Activated T-helper 1 cell treated with Interleukin-2 at 50 U/mL for 16 hours (primary cell): ENCODE results near the gene CDK6.

Experiments
- DNase-seq: peaks from one replicate; pipeline ENCODE4 v3.0.0-alpha.2; 2020; ENCODE audit warnings: low read depth

Gene CDK6

DNA sequence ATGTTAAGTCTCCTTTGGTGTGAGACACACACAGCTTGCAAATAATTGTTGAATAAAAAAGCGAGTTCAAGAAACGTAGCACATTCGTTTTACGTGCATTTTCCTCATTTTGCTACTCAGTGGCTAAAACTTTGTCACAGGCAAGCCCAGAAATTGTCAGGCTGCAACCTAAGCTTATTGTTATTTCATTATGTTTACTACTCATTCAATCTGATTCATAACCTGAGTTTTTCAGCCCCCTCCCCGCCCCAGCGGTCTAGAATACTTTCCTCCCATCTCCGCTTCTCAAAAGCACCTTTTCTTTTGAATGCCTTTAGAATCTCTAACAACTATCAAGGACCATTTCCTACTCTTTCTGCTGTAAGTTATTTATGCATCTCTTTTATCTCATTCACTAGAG lies 247.3 kb downstream of the CDK6 start:
- no peak for DNase-seq

DNA sequence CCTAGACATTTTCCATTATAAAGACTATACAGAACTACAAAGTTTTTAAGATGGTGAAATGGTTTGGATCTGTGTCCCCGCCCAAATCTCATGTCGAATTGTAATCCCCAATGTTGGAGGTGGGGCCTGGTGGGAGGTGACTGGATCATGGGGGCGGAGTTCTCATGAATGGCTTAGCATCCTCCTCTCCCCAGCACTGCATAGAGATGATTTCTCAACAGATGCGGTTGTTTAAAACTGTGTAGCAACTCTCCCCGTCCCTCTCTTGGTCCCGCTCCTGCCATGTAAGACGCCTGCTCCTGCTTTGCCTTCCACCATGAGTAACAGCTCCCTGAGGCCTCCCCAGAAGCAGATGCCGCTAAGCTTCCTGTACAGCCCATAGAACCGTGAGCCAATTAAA lies 247.8 kb downstream of the CDK6 start:
- no peak for DNase-seq

DNA sequence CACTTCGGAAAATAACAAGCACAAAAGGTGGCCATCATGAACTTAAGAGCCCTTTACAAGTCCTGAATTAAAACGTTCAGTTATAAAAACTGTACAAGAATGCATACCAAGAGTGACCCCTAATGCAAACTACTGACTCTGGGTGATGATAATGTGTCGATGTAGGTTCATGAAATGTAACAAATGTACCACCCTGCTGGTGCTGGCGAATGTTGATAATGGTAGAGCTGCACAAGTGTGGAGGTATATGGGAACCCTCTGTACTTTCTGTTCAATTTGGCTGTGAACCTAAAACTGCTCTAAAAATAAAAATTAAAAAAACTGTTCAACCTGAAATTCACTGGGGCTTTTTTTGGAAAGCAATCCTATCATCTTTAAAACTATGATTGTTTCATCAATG lies 249.5 kb downstream of the CDK6 start:
- DNase-seq, result no peak

DNA sequence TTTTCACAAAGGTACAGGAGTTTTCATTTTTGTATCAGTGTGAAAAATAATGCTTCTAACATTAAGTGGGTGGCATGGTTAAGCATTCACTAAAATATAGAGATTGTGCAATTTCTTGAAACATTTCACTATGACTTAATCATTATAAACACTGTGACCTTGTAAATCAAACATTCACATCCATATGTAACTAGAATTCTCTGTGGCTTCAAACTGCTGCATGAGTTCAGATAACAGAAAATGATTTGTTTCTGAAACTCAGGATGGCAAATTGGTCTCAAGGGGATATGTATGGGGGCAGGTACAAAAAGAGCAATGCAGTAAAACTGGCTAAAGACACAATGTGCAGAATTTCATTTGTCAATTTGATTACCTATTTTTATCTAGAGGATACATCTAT lies 250.0 kb downstream of the CDK6 start:
- DNase-seq, result no peak

DNA sequence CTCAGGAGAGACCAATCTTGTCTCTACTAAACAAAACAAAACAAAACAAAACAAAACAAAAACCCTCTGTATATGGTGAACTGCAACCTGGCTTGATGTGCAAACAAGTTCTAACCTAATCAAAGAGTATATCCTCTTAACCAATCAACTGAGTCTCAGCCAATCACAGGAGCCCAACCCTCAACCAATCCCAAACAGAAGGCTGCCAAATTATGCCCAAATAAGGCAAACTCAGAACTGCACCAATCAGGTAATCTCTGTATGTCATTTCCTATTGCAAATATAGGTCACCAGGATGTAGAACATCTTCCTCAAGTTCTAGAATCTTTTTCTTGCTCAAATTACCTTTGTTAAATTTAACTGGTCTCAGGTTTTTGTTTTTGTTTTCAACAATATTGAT lies 251.4 kb downstream of the CDK6 start:
- DNase-seq, result no peak

DNA sequence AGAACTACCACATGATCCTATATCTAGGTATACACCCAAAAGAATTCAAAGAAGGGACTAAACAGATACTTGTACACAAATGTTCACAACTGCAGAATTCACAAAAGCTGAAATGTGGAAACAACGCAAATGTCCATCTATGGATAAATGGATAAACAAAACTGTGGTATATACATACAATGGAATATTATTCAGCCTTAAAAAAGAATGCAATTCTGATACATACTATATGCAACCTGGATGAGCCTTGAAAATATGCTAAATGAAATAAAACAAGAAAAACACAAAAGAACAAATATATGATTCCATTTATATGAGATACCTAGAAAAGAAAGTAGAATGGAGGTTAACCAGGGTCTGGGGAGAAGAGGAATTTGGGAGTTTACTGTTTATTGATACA lies 253.4 kb downstream of the CDK6 start:
- no peak for DNase-seq

DNA sequence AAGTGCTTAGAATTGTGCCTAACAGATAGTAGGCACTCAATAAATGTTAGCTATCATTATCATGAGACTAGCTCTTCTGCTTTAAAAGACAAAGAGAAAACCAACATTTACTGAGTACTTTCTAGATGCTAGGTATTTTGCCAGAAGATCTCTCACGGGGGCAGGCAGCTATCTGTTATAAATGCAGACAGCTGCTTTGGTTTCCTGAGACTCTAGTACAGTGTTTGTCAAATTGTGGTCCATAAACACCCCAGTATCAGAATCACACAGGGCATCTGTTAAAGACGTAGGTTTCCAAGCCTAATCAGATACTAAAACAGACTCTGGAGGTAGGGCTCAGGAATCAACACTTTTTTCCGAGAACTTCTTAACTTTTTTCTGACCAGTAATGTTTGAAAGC lies 260.1 kb downstream of the CDK6 start:
- DNase-seq, result no peak

DNA sequence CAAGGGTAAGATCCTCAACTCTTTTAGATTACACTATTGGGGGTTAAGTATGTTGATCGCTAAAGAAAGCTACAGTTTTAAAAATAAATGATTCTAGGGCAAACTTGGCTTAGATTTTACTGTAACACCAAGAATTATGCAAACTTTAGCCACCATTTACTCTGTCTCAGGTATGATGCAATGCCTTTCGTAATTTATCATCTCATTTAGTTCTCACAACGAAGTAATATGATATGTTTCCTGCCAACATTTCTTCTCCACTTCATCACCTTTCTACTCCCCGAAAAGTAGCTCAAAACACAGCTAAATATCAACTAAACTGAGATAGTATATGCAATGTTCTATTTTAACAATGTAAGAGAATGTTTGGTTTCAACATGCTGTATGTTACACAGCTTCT lies 267.2 kb downstream of the CDK6 start:
- no peak for DNase-seq

DNA sequence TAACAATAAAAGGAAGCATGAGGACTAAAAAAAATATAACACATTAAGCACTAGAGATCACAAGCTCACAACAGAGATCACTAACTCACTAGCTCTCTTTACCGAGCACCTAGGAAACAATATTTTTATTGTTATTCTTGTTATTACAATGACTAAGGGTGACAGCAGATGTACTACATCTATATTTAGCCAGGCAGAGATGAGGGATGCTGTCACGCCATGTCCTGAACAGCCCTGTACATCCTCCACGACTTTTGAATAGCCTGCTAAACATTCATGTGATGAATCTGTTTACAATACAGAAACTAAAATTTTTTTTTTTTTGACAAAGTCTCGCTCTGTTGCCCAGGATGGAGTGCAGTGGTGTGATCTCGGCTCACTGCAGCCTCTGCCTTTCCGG lies 268.9 kb downstream of the CDK6 start:
- no peak for DNase-seq

DNA sequence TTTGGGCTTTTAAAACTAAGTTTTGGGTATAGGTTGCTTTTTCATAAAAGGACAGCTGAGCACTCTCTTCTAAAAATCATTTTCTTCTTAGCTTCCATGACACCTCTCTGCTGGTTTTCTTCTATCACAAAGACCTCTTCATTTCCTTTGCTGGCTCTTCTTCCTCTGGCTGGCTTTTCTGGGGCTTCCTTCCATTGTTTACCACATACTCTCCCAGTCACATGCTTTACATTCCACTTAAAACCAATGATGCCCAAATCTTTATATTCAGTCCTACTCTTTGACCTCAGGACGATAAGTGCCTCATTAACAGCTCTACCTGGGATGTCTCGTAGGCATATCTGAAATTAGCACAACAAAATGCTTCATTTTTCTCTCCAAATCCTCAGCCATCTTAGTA lies 273.0 kb downstream of the CDK6 start:
- no peak for DNase-seq

DNA sequence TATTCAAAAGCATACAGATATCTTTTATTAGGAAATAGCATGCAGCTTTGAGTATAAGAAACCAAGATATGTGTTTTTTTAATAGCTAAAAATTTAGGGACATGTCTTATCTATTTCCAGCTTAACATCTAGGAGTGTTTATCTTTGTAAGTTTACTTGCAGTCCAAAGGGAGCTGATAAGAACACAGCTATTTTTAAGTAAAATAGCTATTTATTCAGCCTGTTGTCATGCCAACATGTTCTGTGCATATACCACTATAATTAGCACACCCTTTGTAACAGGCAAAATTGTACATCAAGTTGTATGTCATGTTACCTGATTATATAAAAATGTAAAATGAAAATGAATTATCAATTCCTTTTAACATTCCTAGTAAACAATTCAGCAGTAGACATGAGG lies 275.8 kb downstream of the CDK6 start:
- DNase-seq, result no peak

DNA sequence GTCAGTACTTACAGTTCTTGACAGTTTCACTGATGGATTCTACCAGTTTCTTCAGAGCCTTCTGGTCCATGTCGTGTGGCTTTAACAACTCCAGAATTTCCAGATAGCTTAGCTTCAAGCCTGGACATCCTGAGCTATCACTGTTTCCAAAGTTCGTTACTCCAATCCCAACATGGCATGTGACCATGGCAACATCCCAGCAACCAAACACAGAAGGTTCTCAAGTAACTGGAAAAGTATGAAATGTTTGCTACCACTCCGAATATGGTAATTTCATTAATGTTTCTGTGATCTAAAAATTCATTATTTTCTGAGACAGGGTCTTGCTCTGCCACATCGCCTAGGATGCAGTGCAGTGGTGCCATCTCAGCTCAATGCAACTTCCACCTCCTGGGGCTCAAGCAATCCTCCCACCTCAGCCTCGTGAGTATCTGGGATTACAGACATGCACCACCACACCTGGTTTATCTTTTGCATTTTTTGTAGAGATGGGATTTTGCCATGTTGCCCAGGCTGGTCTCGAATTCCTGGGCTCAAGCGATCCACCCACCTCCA lies 278.5 kb downstream of the CDK6 start:
- no peak for DNase-seq

DNA sequence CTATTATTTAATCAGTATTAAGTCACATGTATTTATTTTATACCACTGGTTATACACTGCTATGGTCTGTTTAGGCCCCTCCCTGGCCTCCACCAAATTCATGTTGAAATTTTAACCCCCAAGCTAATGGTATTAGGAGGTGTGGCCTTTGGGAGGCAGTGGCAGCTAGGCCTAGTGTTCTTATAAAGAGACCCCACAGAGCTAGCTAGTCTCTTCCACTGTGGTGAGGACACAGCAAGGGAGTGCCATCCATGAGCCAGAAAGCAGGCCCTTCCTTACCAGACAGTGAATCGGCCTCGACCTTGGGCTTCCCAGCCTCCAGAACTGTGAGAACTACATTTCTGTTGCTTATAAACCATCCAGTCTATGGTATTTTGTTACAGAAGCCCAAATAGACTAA lies 279.1 kb downstream of the CDK6 start:
- DNase-seq, result no peak
